NCI-H774 (cell line): ENCODE results near the gene TBC1D2B.

Experiments
- DNase-seq: peaks from one replicate; lab custom pipeline; 2025; lab: John Stamatoyannopoulos, UW

Gene TBC1D2B

GRCh38 chr15:78077053-78077870, at the start of gene TBC1D2B:
Gene TBC1D2B (minus strand): TSS chr15:78077711. CDS start chr15:78077652, 59 bp downstream.
- peak; percentile 50 for DNase-seq

GRCh38 chr15:78125267-78125666, 47.8 kb upstream of the TBC1D2B start:
- no peak for DNase-seq

GRCh38 chr15:78120523-78120922, 43.0 kb upstream of the TBC1D2B start:
- DNase-seq: no peak

- no peak for DNase-seq
Observed at GRCh38 chr15:78112551-78112950, 35.0 kb upstream of the TBC1D2B start.

- DNase-seq: no peak
Observed at GRCh38 chr15:78111788-78112187, 34.3 kb upstream of the TBC1D2B start.

GRCh38 chr15:78110916-78111475, 33.5 kb upstream of the TBC1D2B start:
- no peak for DNase-seq

GRCh38 chr15:78110096-78110495, 32.6 kb upstream of the TBC1D2B start:
- no peak for DNase-seq

- no peak for DNase-seq
Observed at GRCh38 chr15:78109156-78109555, 31.6 kb upstream of the TBC1D2B start.

- peak; percentile 48 for DNase-seq
Observed at GRCh38 chr15:78108300-78109084, 31.0 kb upstream of the TBC1D2B start.

- DNase-seq: no peak
Observed at GRCh38 chr15:78107471-78107870, 30.0 kb upstream of the TBC1D2B start.

- DNase-seq: no peak
Observed at GRCh38 chr15:78105476-78106241, 28.1 kb upstream of the TBC1D2B start.

GRCh38 chr15:78104566-78105475, 27.3 kb upstream of the TBC1D2B start:
- DNase-seq: no peak

GRCh38 chr15:78104119-78104479, 26.6 kb upstream of the TBC1D2B start:
- DNase-seq: no peak

- no peak for DNase-seq
Observed at GRCh38 chr15:78103406-78104118, 26.1 kb upstream of the TBC1D2B start.

GRCh38 chr15:78102741-78103140, 25.2 kb upstream of the TBC1D2B start:
- no peak for DNase-seq

- no peak for DNase-seq
Observed at GRCh38 chr15:78102211-78102610, 24.7 kb upstream of the TBC1D2B start.

- DNase-seq: no peak
Observed at GRCh38 chr15:78101423-78102105, 24.1 kb upstream of the TBC1D2B start.

GRCh38 chr15:78100886-78101285, 23.4 kb upstream of the TBC1D2B start:
- DNase-seq: no peak

GRCh38 chr15:78098131-78098755, 20.7 kb upstream of the TBC1D2B start:
- DNase-seq: no peak
